ENCODE data around the gene DAP.

The DAP gene

DNA sequence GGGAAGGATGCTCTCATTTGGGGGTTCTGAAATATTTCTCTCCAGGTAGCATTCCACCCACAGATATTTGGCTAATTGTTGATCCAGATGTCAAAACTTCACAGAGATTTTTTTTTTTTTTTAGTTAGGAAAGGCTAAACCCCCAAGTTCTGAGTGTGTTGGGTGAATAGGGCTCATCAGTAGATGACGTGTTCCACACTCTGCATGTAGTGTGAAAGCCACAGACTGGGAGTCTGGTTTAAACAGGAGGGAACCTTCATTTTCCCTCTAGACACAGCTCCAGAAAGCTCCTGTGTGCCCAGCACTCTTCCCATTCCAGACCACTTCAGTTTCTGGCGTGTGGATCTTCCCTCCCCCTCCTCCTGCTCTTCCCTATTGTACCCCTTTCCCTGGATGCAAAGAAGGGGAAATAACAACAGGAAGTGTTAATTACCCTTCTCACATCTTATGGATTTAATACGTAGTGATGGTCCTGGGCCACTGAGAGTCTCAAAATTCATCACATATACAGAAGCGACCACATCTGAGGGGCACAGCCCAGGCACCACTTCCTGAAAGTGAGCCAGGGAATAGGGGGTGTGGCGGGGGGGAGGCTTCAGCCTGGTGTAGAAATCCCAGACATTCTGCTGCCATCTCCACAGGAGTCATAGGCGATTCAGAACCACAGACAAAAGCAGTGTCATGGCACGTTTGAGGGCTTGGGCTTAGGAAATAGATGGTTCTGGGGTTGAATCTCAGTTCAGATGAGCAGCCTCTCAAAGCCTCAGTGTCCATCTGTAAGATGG, 65.1 kb downstream of the DAP start:
- Histone ChIP-seq H3K9me3 (ENCODE audit: low read length) (no peaks in the 10 kb centered on the region), H3K4me1 (ENCODE audit: insufficient read depth, low read length) (peaks cover 14% of the 10 kb centered on the region), H3K36me3 (ENCODE audit: insufficient read depth, low read length) (no peaks in the 10 kb centered on the region), H3K27ac (ENCODE audit: low read depth, low read length) (no peak overlapping the region), H3K9ac (ENCODE audit: low read length) (no peak overlapping the region), H3K27me3 (ENCODE audit: control insufficient read depth in 1 of 2, insufficient read depth in 2 of 2, low read length in 2 of 2) (no peaks in the 10 kb centered on the region), H3K4me3 (ENCODE audit: low read depth in 1 of 2, low read length in 2 of 2) (no peak overlapping the region)

DNA sequence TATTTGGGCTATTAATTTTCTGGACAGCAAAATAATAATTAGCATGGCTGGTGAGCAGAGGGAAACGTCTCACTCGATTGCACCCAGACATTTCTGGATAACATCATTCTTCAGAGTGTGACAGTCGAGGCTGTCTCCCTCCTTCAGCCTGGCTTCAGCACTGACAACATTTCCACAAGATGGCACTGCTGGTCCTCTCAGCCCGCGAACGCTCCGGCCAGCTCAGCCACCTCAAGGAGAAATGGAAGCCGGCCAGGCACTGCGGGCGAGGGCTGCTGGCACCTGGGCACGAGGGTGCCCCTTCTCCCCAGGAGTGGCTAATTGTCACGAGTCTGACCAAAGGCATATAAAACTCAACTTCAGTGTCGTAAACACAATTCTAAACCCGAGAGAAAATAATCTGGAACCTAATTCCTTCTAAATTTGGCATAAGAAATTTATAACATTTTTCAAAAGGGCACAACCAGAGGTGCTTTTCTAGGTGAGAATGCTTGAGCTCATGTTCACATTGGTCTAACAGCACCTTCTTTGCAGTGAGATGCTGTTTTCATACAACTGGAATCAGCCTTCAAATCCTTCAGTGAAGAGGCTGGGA, 65.9 kb downstream of the DAP start:
- Histone ChIP-seq H3K9ac (ENCODE audit: low read length) (no peak overlapping the region), H3K9me3 (ENCODE audit: low read length) (no peaks in the 10 kb centered on the region), H3K36me3 (ENCODE audit: insufficient read depth, low read length) (no peaks in the 10 kb centered on the region), H3K27me3 (ENCODE audit: control insufficient read depth in 1 of 2, insufficient read depth in 2 of 2, low read length in 2 of 2) (no peaks in the 10 kb centered on the region), H3K4me3 (ENCODE audit: low read depth in 1 of 2, low read length in 2 of 2) (peak overlapping the region in 1 of 2 donors; percentile 25), H3K4me1 (ENCODE audit: insufficient read depth, low read length) (peaks cover 14% of the 10 kb centered on the region), H3K27ac (ENCODE audit: low read depth, low read length) (no peak overlapping the region)

DNA sequence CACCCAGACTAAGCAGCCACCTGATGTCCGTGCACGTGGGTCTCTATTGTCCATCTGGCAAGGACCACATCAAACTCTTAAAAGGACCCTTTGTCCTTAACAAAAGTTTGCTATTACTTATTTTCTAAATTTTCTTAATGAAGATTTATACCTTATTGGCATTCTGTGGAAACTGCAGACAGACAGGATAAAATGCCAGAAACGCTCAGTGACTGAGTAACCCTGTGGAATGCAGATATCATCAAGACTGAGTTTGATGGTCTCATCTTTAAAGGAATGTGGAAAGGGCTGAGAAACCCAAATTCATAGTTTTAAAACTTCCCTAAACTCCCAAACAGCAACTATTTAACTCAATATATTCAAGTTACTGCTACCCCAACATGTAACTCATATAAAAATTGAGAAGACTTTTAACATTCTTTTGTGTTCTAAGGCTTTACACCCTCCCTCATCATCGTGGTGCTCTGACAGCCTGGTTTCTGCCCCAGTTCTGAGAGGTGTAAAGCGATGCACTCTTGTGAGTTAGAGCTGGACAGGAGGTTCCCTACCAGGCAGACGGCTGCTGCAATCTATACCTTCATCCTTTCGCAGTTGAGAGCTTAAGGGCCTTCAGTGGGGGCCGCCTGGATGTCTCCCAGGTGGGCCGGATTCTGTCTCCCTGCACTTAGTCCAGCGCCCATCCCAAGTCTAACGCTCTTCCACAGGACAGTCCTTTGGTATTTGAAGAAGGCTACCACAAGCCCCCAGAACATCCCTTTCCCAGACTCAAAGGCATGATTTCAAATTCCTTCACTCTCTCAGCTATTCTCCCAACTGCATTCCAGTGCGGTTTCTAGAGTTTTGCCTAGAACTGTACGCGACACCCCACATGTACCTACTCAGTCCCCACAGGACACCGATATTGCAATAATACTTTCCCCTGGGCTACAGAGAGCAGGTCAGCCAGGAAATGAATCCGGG, 68.9 kb downstream of the DAP start:
- H3K27ac ChIP-seq (ENCODE audit: low read depth, low read length), result no peak overlapping the region
- no peak overlapping the region for H3K9ac ChIP-seq (ENCODE audit: low read length)
- no peak overlapping the region for H3K4me3 ChIP-seq (ENCODE audit: low read depth in 1 of 2, low read length in 2 of 2)
- peaks cover 14% of the 10 kb centered on the region for H3K4me1 ChIP-seq (ENCODE audit: insufficient read depth, low read length)
- H3K36me3 ChIP-seq (ENCODE audit: insufficient read depth, low read length), result no peaks in the 10 kb centered on the region
- H3K27me3 ChIP-seq (ENCODE audit: control insufficient read depth in 1 of 2, insufficient read depth in 2 of 2, low read length in 2 of 2), result no peaks in the 10 kb centered on the region
- H3K9me3 ChIP-seq (ENCODE audit: low read length), result no peaks in the 10 kb centered on the region

DNA sequence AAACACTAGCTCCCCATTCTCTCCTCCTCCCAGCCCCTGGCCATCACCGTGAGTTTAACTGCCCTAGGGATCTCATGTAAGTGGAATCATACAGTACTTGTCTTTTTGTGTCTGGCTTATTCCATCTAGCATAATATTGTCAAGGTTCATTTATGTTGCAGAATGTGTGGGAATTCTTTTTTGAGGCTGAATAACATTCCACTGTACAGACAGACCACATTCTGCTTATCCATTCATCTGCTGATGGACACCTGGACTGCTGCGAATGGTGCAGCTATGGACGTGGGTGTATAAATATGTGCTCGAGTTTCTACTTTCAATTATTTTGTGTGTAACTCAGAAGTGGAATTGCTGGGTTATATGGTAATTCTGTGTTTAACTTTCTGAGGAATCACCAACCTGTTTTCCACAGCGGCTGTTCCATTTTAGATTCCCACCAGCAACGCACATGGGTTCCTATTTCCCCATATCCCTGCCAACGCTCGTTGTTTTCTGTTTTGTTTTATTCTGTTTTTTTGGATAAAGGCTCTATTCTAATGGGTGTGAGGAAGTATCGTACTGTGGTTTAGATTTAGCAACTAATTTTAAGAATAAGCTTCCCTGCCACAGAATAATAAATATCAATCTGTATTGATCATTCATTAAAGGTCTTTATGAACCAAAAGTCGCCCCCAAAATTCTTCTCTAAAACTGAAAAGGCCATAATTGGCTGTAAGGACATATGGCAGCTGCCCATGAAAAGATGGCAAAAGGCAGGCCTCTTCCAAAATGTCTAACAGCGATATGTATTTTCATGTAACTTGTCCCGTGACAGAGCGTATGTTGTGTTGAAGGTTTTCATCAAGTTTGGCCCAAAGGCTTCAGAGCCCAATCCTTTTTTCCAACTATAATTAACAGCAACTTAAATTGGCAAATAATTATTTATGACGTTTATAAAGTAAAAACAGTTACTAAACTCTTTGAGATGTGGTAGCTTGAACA, 70.3 kb downstream of the DAP start:
- Histone ChIP-seq H3K36me3 (ENCODE audit: insufficient read depth, low read length) (no peaks in the 10 kb centered on the region), H3K4me3 (ENCODE audit: low read depth in 1 of 2, low read length in 2 of 2) (no peak overlapping the region), H3K4me1 (ENCODE audit: insufficient read depth, low read length) (peaks cover 11% of the 10 kb centered on the region), H3K9me3 (ENCODE audit: low read length) (no peaks in the 10 kb centered on the region), H3K27ac (ENCODE audit: low read depth, low read length) (no peak overlapping the region), H3K9ac (ENCODE audit: low read length) (no peak overlapping the region), H3K27me3 (ENCODE audit: control insufficient read depth in 1 of 2, insufficient read depth in 2 of 2, low read length in 2 of 2) (no peaks in the 10 kb centered on the region)

DNA sequence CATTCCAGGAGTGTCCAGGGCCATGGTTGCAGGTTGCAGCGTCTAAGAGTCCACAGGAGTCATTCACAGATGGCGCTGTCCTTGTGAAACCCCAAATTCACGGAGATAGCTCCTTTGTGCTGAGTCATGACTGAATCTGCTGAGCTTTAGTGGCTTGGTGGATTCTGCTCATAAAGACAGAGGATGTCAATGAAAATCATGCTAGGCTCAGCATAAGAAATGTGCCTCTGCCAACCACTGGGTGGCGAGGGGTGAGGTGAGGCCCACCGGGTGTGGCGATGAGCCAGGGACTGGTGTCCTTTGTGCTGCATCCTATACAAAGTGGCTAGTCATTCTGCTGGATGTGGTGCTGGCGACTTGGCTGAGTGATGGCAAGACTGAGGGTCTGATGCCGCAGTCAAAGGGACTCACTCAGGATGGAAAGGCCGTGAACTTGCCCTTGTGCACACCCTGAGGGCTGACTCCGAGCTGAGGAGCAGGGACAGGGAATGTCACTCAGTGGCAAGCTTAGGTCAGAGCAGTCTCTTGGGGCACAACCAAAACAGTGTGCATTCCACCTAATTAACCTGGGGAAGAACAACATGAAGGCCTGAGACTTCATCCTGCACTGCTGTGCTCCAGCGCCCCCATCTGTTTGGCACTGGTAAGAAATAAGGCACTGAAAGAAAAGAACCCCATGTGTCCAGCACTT, 71.5 kb downstream of the DAP start:
- Histone ChIP-seq H3K27ac (ENCODE audit: low read depth, low read length) (no peak overlapping the region), H3K27me3 (ENCODE audit: control insufficient read depth in 1 of 2, insufficient read depth in 2 of 2, low read length in 2 of 2) (no peaks in the 10 kb centered on the region), H3K9me3 (ENCODE audit: low read length) (no peaks in the 10 kb centered on the region), H3K36me3 (ENCODE audit: insufficient read depth, low read length) (no peaks in the 10 kb centered on the region), H3K4me1 (ENCODE audit: insufficient read depth, low read length) (no peaks in the 10 kb centered on the region), H3K4me3 (ENCODE audit: low read depth in 1 of 2, low read length in 2 of 2) (no peak overlapping the region), H3K9ac (ENCODE audit: low read length) (no peak overlapping the region)

DNA sequence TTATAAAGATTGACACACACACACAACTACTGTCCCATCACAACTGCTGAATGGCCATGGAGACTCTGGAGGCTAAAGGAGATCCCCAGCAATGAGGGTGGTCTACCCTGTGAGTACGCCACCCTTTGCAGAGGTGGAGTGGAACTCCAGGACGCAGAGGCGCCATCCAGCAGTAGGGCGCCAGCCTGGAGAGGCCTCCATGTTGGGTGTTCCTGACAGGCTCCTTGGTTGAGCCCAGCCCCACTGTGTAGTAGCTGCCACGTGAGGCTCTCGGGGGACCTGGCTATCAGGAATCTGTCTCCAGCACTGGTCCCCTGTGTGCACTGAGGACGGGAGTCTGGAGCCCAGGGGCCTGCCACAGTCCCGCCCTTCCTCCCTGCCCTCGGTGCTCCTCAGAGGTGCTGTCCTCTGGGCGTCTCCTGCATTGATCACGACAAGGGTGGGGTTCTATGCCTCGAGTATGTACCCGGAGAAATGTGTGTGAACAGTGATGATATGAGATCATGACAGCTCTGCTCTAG, 72.3 kb downstream of the DAP start:
- Histone ChIP-seq H3K27me3 (ENCODE audit: control insufficient read depth in 1 of 2, insufficient read depth in 2 of 2, low read length in 2 of 2) (no peaks in the 10 kb centered on the region), H3K36me3 (ENCODE audit: insufficient read depth, low read length) (no peaks in the 10 kb centered on the region), H3K27ac (ENCODE audit: low read depth, low read length) (no peak overlapping the region), H3K9me3 (ENCODE audit: low read length) (no peaks in the 10 kb centered on the region), H3K9ac (ENCODE audit: low read length) (no peak overlapping the region), H3K4me3 (ENCODE audit: low read depth in 1 of 2, low read length in 2 of 2) (no peak overlapping the region), H3K4me1 (ENCODE audit: insufficient read depth, low read length) (no peaks in the 10 kb centered on the region)

DNA sequence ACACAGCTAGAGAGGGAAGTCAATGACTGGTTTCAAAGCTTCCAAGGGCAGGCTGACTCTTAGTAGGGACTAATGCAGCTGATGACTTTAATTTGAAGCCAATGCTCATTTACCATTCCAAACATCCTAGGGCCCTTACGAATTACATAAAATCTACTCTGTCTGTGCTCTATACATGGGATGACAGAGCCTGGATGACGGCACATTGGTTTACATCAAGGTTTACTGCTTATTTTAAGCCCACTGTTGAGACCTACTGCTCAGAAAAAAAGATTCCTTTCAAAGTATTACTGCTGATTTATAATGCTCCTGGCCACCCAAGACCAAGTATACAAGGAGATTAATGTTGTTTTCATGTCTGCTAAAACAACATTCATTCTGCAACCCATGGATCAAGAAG, 74.1 kb downstream of the DAP start:
- no peaks in the 10 kb centered on the region for H3K9me3 ChIP-seq (ENCODE audit: low read length)
- H3K4me1 ChIP-seq (ENCODE audit: insufficient read depth, low read length), result no peaks in the 10 kb centered on the region
- no peak overlapping the region for H3K4me3 ChIP-seq (ENCODE audit: low read depth in 1 of 2, low read length in 2 of 2)

DNA sequence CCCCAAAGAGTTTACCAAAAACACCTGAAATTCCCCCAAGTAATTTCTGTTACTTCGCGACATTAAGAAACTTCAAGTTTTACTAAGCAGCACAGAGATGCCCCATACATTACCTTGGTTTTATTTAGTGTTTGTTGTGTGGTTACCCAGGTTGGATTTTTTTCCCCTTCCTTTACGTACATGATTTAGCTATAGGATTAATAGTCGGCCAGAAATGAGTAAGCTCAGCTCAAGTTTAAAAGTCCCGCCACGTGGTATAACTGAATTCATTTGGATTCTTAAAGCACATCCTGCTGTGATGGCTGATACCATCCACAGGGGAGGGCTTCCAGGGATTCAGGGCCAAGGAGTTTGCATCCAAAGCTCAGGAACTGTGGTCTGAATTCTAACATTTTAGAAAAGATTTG, 75.9 kb downstream of the DAP start:
- H3K27ac ChIP-seq (ENCODE audit: low read depth, low read length), result no peak overlapping the region
- H3K4me1 ChIP-seq (ENCODE audit: insufficient read depth, low read length), result no peaks in the 10 kb centered on the region
- H3K36me3 ChIP-seq (ENCODE audit: insufficient read depth, low read length), result peaks cover 25% of the 10 kb centered on the region
- no peak overlapping the region for H3K4me3 ChIP-seq (ENCODE audit: low read depth in 1 of 2, low read length in 2 of 2)
- no peaks in the 10 kb centered on the region for H3K27me3 ChIP-seq (ENCODE audit: control insufficient read depth in 1 of 2, insufficient read depth in 2 of 2, low read length in 2 of 2)
- no peaks in the 10 kb centered on the region for H3K9me3 ChIP-seq (ENCODE audit: low read length)
- no peak overlapping the region for H3K9ac ChIP-seq (ENCODE audit: low read length)

More for the DNA sequence above, 74.1 kb downstream of the DAP start:
- H3K36me3 ChIP-seq (ENCODE audit: insufficient read depth, low read length), result peaks cover 14% of the 10 kb centered on the region
- H3K9ac ChIP-seq (ENCODE audit: low read length), result no peak overlapping the region
- no peaks in the 10 kb centered on the region for H3K27me3 ChIP-seq (ENCODE audit: control insufficient read depth in 1 of 2, insufficient read depth in 2 of 2, low read length in 2 of 2)
- H3K27ac ChIP-seq (ENCODE audit: low read depth, low read length), result no peak overlapping the region

DNA sequence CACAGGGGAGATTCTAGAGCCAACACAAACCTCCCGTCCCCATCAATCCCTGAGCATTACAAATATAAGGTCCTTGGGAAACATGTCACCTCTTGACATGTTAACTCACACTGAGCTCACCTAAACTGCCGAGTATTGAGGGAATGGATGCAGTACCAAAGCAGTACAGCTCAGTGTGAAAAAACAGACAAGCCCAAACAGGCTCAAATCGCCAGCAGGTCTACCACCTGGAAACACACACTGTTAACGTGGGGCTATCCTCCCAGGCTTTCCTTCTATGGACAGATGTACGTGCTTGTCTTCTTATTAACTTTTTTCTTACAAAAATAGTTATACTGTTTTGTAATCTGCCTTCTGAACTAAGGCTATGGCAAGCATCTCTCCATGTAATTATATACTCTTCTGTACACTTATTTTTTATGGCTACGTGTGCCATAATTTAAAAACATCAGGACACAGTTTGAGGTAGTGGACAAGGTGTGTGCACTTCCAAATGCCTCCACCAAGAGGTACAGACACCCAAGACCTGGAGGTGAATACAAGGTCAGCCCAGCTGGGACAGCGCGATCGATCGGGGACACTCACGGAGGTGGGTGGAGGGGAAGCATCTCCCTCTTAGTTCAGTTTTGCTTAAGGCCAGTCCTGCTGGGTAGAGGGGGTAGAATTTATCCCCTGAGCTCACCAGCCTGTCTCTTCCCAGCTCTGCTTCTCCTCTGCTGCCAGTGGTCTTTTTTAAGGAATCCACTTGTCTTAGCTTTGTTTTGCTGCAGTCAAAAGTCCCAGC, 76.5 kb downstream of the DAP start:
- no peaks in the 10 kb centered on the region for H3K27me3 ChIP-seq (ENCODE audit: control insufficient read depth in 1 of 2, insufficient read depth in 2 of 2, low read length in 2 of 2)
- H3K9ac ChIP-seq (ENCODE audit: low read length), result no peak overlapping the region
- H3K27ac ChIP-seq (ENCODE audit: low read depth, low read length), result no peak overlapping the region
- no peaks in the 10 kb centered on the region for H3K4me1 ChIP-seq (ENCODE audit: insufficient read depth, low read length)
- no peak overlapping the region for H3K4me3 ChIP-seq (ENCODE audit: low read depth in 1 of 2, low read length in 2 of 2)
- peaks cover 31% of the 10 kb centered on the region for H3K36me3 ChIP-seq (ENCODE audit: insufficient read depth, low read length)
- H3K9me3 ChIP-seq (ENCODE audit: low read length), result no peaks in the 10 kb centered on the region
